Peyer's patch (tissue), 4 donors: ENCODE data around the gene ARHGAP1. TPM values are rescaled to one million over a fixed set of nuclear protein-coding genes. Genes with fewer than 3 reads are reported as not detected.

ENCODE experiments used
- DNase-seq, 3 donors: peaks; one replicate each; pipeline ENCODE4 v3.0.0-alpha.2; 2017 to 2019
- H3K27ac ChIP-seq, 4 donors: fragments of 200-600 bp; sonication (generic); one replicate each; pipeline ENCODE4 v1.5.1; 2016 to 2019
- H3K27me3 ChIP-seq, 2 donors: fragments of 200-600 bp; sonication (generic); one replicate each; pipeline ENCODE4 v1.5.1; 2019
- H3K36me3 ChIP-seq, 3 donors: fragments of 200-600 bp; sonication (generic); one replicate each; pipeline ENCODE4 v1.5.1; 2016 to 2019
- H3K4me1 ChIP-seq, 4 donors: fragments of 200-600 bp; sonication (generic); one replicate each; pipeline ENCODE4 v1.5.1; 2016 to 2019
- H3K4me3 ChIP-seq, 4 donors: fragments of 200-600 bp; sonication (generic); 1 replicate in 3 of 4; 2 replicates in 1 of 4; pipeline ENCODE4 v1.5.1; 2016 to 2019; ENCODE audit warnings: mild to moderate bottlenecking in 1 of 4
- H3K9me3 ChIP-seq, 4 donors: fragments of 200-600 bp; sonication (generic); one replicate each; pipeline ENCODE4 v1.5.1; 2016 to 2019; ENCODE audit warnings: mild to moderate bottlenecking in 1 of 4
- POLR2A ChIP-seq, 2 donors: fragments of 450-650 bp; IDR thresholded peaks; one replicate each; pipeline ENCODE4 v1.5.1; 2017; ENCODE audit warnings: antibody characterized with exemption in 2 of 2, mild to moderate bottlenecking in 2 of 2, moderate library complexity in 2 of 2
- total RNA-seq, 4 donors: library from RNA; depleted of rRNA; stranded (reverse); fragments of >200 nt; gene quantifications; one replicate each; pipeline ENCODE4 v1.1.0, GENCODE V29; 2016
- TF ChIP-seq, protein P1 (sequence below), 6 experiments: fragments of 450-650 bp in 4 of 6; fragments of 200-600 bp in 2 of 6; sonication (generic) in 1 of 6; IDR thresholded peaks; one replicate each; pipeline ENCODE4 v1.5.1; 2017 to 2019; ENCODE audit warnings: antibody characterized with exemption in 6 of 6, mild to moderate bottlenecking in 3 of 6, moderate library complexity in 1 of 6

ARHGAP1 gene
- total RNA-seq, 4 donors from 2014 or later, result 52.0 to 85.8 (median 62.7) TPM

DNA sequence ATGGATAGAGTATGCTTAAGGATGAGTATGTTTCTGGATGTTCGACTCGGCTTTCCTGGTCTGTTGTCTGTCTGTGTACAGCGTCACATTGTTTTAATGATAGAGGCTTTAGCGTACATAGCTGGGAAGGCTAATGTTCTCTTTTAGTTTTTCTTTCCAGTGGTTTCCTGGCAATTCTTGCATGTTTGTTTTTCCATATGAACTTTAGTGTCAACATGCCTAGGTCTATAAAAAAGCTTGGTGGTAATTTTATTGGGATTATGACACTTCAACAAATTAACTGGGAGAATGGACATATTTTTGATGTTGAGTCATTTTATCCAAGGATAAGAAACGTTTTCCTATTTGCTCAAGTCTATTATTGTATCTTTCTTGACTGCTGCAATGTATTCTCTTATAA, 36.2 kb upstream of the ARHGAP1 start:
- H3K27me3 ChIP-seq, result no peaks in the 10 kb centered on the region
- no peak for DNase-seq
- no peak overlapping the region for H3K27ac ChIP-seq
- H3K36me3 ChIP-seq, result no peaks in the 10 kb centered on the region
- H3K9me3 ChIP-seq, result no peaks in the 10 kb centered on the region
- no peaks in the 10 kb centered on the region for H3K4me1 ChIP-seq
- TF ChIP-seq, protein P1, sequence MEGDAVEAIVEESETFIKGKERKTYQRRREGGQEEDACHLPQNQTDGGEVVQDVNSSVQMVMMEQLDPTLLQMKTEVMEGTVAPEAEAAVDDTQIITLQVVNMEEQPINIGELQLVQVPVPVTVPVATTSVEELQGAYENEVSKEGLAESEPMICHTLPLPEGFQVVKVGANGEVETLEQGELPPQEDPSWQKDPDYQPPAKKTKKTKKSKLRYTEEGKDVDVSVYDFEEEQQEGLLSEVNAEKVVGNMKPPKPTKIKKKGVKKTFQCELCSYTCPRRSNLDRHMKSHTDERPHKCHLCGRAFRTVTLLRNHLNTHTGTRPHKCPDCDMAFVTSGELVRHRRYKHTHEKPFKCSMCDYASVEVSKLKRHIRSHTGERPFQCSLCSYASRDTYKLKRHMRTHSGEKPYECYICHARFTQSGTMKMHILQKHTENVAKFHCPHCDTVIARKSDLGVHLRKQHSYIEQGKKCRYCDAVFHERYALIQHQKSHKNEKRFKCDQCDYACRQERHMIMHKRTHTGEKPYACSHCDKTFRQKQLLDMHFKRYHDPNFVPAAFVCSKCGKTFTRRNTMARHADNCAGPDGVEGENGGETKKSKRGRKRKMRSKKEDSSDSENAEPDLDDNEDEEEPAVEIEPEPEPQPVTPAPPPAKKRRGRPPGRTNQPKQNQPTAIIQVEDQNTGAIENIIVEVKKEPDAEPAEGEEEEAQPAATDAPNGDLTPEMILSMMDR (IDR thresholded peaks at IDR 0.05), result no peak
- no peak for TF ChIP-seq POLR2A (IDR thresholded peaks at IDR 0.05)
- no peak overlapping the region for H3K4me3 ChIP-seq

DNA sequence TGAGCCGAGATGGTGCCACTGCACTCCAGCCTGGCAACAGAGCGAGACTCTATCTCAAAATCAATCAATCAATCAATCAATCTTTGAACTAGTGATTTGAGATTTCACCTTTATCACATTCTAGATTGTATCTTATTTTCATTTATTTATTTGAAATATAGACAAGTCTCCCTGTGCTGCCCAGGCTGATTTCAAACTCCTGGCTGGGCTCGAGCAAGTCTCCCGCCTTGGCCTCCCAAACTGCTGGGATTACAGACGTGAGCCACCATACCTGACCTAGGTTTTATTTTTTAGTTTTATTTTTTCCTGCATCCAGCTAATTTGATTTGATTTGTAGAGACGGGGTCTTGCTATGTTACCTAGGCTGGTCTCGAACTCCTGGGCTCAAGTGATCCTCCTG, 35.7 kb upstream of the ARHGAP1 start:
- TF ChIP-seq POLR2A (IDR thresholded peaks at IDR 0.05), result no peak
- TF ChIP-seq, protein P1 (IDR thresholded peaks at IDR 0.05), result no peak
- DNase-seq, result no peak
- no peaks in the 10 kb centered on the region for H3K27me3 ChIP-seq
- no peak overlapping the region for H3K4me3 ChIP-seq
- H3K27ac ChIP-seq, result no peak overlapping the region
- no peaks in the 10 kb centered on the region for H3K9me3 ChIP-seq
- H3K4me1 ChIP-seq, result no peaks in the 10 kb centered on the region
- no peaks in the 10 kb centered on the region for H3K36me3 ChIP-seq

DNA sequence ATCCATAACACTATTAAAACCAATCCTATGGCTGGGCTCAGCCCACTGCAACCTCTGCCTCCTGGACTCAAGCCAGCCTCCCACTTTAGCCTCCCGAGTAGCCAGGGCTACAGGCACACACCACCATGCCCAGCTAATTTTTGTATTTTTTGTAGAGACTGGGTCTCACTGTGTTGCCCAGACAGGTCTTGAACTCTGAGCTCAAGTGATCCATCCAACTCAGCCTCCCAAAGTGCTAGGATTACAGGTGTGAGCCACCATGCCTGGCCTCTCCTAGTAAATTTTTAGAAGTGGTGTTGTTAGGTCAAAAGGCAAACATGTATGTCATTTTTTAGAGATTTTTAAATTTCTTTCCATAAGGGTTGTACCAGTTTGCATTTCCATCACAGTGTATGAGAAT, 32.8 kb upstream of the ARHGAP1 start:
- no peaks in the 10 kb centered on the region for H3K9me3 ChIP-seq
- no peaks in the 10 kb centered on the region for H3K27me3 ChIP-seq
- TF ChIP-seq, protein P1 (IDR thresholded peaks at IDR 0.05), result no peak
- no peak for TF ChIP-seq POLR2A (IDR thresholded peaks at IDR 0.05)
- DNase-seq, result no peak
- no peaks in the 10 kb centered on the region for H3K4me1 ChIP-seq
- no peak overlapping the region for H3K4me3 ChIP-seq
- no peak overlapping the region for H3K27ac ChIP-seq
- no peaks in the 10 kb centered on the region for H3K36me3 ChIP-seq

DNA sequence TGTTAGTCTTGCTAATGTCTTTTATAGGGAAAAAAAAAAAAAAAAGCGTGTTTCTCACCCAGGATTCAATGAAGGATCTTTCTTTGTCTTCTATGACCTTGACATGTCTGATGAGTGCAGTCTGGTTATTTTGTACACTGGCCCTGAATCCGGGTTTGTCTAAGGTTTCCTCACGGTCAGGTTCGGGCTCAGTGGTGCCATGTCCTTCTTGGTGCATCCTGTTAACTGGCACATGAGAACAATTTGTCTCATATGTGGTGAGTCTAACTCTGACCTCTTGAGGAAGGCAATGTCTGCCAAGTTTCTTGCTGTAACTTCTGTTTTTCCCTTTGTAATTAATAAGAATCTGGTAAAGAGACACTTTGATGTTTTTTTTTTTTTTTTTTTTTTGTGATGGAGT, 31.1 kb upstream of the ARHGAP1 start:
- Histone ChIP-seq H3K27me3 (no peaks in the 10 kb centered on the region), H3K4me1 (no peaks in the 10 kb centered on the region), H3K36me3 (no peaks in the 10 kb centered on the region), H3K4me3 (no peak overlapping the region), H3K27ac (no peak overlapping the region), H3K9me3 (no peaks in the 10 kb centered on the region)
- no peak for DNase-seq
- no peak for TF ChIP-seq POLR2A (IDR thresholded peaks at IDR 0.05)
- TF ChIP-seq, protein P1 (IDR thresholded peaks at IDR 0.05), result no peak

DNA sequence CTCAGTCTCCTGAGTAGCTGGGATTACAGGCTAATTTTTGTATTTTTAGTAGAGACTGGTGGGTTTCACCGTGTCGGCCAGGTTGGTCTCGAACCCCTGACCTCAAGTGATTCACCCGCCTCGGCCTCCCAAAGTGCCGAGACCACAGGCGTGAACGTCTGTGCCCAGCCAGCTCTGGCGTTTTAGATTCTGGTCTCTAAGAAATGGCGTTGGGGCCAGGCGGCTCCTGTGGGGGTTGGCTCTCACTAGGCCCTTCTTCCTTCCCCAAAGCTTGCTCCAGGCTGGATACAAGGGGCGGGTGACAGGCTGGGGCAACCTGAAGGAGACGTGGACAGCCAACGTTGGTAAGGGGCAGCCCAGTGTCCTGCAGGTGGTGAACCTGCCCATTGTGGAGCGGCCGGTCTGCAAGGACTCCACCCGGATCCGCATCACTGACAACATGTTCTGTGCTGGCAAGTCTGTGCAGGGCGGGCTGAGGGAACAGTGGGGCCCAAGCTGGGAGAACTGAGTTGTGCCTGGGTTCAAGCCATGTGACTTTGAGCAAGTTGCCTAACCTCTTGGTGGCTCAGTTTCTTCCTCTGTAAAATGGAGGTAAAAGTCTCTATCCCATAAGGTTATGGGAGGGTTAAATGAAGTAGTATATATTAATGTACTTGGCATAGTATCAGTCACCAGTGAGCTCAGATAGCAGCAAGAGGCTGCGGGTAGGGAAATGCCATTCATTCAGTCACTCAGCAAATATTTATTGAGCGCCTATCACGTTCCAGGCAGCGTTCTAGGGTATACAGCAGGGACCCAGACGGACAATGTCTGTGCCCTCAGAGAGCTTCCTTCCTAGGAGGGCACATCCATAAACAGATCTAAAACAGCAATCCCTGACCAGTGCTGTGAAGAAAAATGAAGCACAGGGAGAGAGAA, 28.9 kb upstream of the ARHGAP1 start:
- H3K9me3 ChIP-seq, result no peaks in the 10 kb centered on the region
- no peaks in the 10 kb centered on the region for H3K36me3 ChIP-seq
- no peaks in the 10 kb centered on the region for H3K4me1 ChIP-seq
- H3K27me3 ChIP-seq, result no peaks in the 10 kb centered on the region
- H3K4me3 ChIP-seq, result no peak overlapping the region
- H3K27ac ChIP-seq, result no peak overlapping the region
- TF ChIP-seq POLR2A (IDR thresholded peaks at IDR 0.05), result no peak
- TF ChIP-seq, protein P1 (IDR thresholded peaks at IDR 0.05), result no peak
- no peak for DNase-seq
